Heart left ventricle (tissue), 13 donors: ENCODE measurements around the gene RING1.

Experiments used
- POLR2A ChIP-seq, 2 donors: fragments of 450-650 bp; IDR thresholded peaks; one replicate each; pipeline ENCODE4 v1.6.1; 2017; ENCODE audit warnings: antibody characterized with exemption in 2 of 2, mild to moderate bottlenecking in 2 of 2, moderate library complexity in 2 of 2
- TF ChIP-seq, protein P1 (sequence below), 12 donors: fragments of 200-600 bp; sonication (generic) in 4 of 12; IDR thresholded peaks; one replicate each; pipeline versions ENCODE4 v1.5.0 to v1.8.0; 2018 to 2022; ENCODE audit warnings: antibody characterized with exemption in 12 of 12, mild to moderate bottlenecking in 5 of 12
- donor health status: ischemic (EF 13 %, LVEDD 7.1; RV severe dilation, severe dysfunction).
- donor health status: DM: no; HTN: yes; CAD: no.
- donor health status: DM: no; HTN: no; CAD: no.
- donor health status: ischemic (EF 25% LVEDD 6.9; RV normal size, moderate dysfunction).
- donor health status: ischemic (EF 25% LVEDD 5.7; RV mildly dilated, moderate dysfunction).
- donor health status: ischemic (EF 35%, LVEDD 5.7; RV mildly dilated, moderate dysfunction).
- donor health status: nonischemic (EF 11% LVEDD 7.7; RV severe dilation, severe dysfunction).
- donor health status: DM: yes; HTN: yes; CAD: no.
- donor health status: PGD.
- donor health status: ischemic (EF 29% LVEDD 5.4; RV normal size, mild dysfunction).
- donor health status: nonischemic (EF 23%, LVEDD 6.1; RV moderate dilation, normal function).

- TF ChIP-seq, protein P1, sequence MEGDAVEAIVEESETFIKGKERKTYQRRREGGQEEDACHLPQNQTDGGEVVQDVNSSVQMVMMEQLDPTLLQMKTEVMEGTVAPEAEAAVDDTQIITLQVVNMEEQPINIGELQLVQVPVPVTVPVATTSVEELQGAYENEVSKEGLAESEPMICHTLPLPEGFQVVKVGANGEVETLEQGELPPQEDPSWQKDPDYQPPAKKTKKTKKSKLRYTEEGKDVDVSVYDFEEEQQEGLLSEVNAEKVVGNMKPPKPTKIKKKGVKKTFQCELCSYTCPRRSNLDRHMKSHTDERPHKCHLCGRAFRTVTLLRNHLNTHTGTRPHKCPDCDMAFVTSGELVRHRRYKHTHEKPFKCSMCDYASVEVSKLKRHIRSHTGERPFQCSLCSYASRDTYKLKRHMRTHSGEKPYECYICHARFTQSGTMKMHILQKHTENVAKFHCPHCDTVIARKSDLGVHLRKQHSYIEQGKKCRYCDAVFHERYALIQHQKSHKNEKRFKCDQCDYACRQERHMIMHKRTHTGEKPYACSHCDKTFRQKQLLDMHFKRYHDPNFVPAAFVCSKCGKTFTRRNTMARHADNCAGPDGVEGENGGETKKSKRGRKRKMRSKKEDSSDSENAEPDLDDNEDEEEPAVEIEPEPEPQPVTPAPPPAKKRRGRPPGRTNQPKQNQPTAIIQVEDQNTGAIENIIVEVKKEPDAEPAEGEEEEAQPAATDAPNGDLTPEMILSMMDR (IDR thresholded peaks at IDR 0.05) = no peak
- TF ChIP-seq POLR2A (IDR thresholded peaks at IDR 0.05) = no peak
These were observed 41.9 kb upstream of the RING1 start for GRCh38 chr6:33166363-33166762.
